ENCODE results near the gene RPS6KB2. TPM values are rescaled to one million over a fixed set of nuclear protein-coding genes. Genes with fewer than 3 reads are reported as not detected.

The RPS6KB2 gene
- total and polyA plus RNA-seq, 10 of the 15 experiments (the other 5 are each of a cell fraction or from before 2014, with no cell fraction given) = 0.39 to 101 (median 58.4) TPM

- TF ChIP-seq HSF1 (IDR thresholded peaks at IDR 0.05; ENCODE audit: low read depth, low read length) = no peak
- no peak for TF ChIP-seq KLF5 (IDR thresholded peaks at IDR 0.05; ENCODE audit: partially characterized antibody)
- peak; percentile 91 for TF ChIP-seq TCF12 (IDR thresholded peaks at IDR 0.05; ENCODE audit: low read depth, low read length)
- no peak for TF ChIP-seq PAX5 (IDR thresholded peaks at IDR 0.05; ENCODE audit: borderline replicate concordance, low read depth, low read length)
- no peak; the same call in 1 of the 2 replicates for TF ChIP-seq ZSCAN29 (IDR thresholded peaks at IDR 0.05)
- no peak for TF ChIP-seq NR2C2 (IDR thresholded peaks at IDR 0.05; ENCODE audit: borderline replicate concordance, control insufficient read depth, insufficient read length, low read depth)
- TF ChIP-seq SREBF1 (IDR thresholded peaks at IDR 0.05; ENCODE audit: low read length) = no peak
Measured at GRCh38 chr11:67420646-67421429, 7.5 kb upstream of the RPS6KB2 start (continued).

DNA sequence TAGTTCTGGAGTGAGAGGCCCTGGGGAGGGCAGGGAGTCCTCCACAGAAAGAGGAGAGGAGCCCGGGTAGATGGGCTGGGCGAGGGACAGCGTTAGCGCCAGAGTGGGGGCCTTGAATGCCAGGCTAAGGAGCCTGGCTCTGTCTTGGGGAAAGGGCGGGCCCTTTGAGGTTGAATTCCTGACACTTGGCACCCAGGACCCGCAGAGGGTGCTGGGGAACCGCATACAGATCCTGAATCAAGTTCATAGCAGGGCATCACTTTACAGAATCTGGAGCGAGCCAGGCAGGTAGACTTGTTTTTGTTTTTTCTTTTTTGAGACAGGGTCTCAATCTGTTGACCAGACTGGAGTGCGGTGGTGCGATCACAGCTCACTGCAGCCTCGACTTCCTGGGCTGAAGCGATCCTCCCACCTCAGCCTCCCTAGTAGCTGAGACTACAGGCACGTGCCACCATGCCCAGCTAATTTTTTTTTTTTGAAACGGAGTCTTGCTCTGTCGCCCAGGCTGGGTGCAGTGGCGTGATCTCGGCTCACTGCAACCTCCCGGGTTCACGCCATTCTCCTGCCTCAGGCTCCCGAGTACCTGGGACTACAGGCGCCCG is 6.8 kb upstream of the RPS6KB2 start:
- FAIRE-seq = no peak
- H3K79me2 ChIP-seq (ENCODE audit: control insufficient read depth, insufficient read depth, low read length) = no peaks in the 10 kb centered on the region
- no peak overlapping the region for H3K27ac ChIP-seq (ENCODE audit: control insufficient read depth, insufficient read depth)
- BruUV-seq (replicated peaks) = no TSS peak
- peak overlapping the region; percentile 84 for H3K4me2 ChIP-seq (ENCODE audit: control insufficient read depth, insufficient read depth)
- in situ Hi-C loops (cut with MboI) = no loop called here
- RAD21 ChIA-PET (ENCODE audit: unreplicated experiment) = interaction anchor here (1.2 to 2.4 kb wide), 4 partner anchors 16 to 68 kb away, joined by 3 to 8 read pairs (median 6); partner anchors contain the start of genes POLD4 and PPP1CA
- POLR2A ChIA-PET = interaction anchor here (0.6 to 3.9 kb wide), 5 partner anchors 16 to 67 kb away, joined by 3 to 28 read pairs (median 13); partner anchors contain the start of genes PPP1CA, PTPRCAP and TBC1D10C
- peak overlapping the region; percentile 59; the same call in 1 of the 2 replicates for H2AFZ ChIP-seq (ENCODE audit: control insufficient read depth, low read depth, low read length)
- no peaks in the 10 kb centered on the region for H3K9me3 ChIP-seq (replicated peaks; ENCODE audit: control insufficient read depth, insufficient read depth, low read length)
- H3K27me3 ChIP-seq (replicated peaks in 1 of 2; ENCODE audit: control insufficient read depth in 2 of 2, insufficient read depth in 2 of 2, low read length in 1 of 2) = no peaks in the 10 kb centered on the region; a peak in 1 of 4 replicates
- SMC1A ChIA-PET (ENCODE audit: uncharacterized antibody, unreplicated experiment) = interaction anchor here (0.6 to 1.5 kb wide), 2 partner anchors 9 to 38 kb away, joined by 3 read pairs; no protein-coding TSS in a partner anchor
- H4K20me1 ChIP-seq (ENCODE audit: control insufficient read depth, insufficient read depth) = no peaks in the 10 kb centered on the region
- ATAC-seq = no peak
- CTCF ChIA-PET = no interaction called here
- intact Hi-C loops (cut with micrococcal nuclease; ENCODE audit: unreplicated experiment) = no loop called here
- 61% methylated on average over 17 of the region's 22 CpGs for WGBS (ENCODE audit: insufficient coverage, insufficient replicate concordance, low lambda C conversion rate, missing lambda C conversion rate)
- H3K36me3 ChIP-seq (ENCODE audit: control insufficient read depth in 2 of 2, insufficient read depth in 2 of 2, low read length in 1 of 2) = no peaks in the 10 kb centered on the region
- peaks cover 2% of the 10 kb centered on the region; the same call in 1 of the 2 replicates for H3K4me1 ChIP-seq (ENCODE audit: control insufficient read depth, insufficient read depth, low read length)
- no peak for DNase-seq (ENCODE audit: low read depth, low spot score)
- H3K4me3 ChIP-seq = peak overlapping the region; percentile 55; the same call in 1 of the 2 replicates
- no peak overlapping the region for H3K9ac ChIP-seq (ENCODE audit: control insufficient read depth, insufficient read depth, low read length)
- TF ChIP-seq, protein P1, sequence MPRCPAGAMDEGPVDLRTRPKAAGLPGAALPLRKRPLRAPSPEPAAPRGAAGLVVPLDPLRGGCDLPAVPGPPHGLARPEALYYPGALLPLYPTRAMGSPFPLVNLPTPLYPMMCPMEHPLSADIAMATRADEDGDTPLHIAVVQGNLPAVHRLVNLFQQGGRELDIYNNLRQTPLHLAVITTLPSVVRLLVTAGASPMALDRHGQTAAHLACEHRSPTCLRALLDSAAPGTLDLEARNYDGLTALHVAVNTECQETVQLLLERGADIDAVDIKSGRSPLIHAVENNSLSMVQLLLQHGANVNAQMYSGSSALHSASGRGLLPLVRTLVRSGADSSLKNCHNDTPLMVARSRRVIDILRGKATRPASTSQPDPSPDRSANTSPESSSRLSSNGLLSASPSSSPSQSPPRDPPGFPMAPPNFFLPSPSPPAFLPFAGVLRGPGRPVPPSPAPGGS (IDR thresholded peaks at IDR 0.05; ENCODE audit: borderline replicate concordance, insufficient read depth, low read depth, low read length, poor library complexity, severe bottlenecking) = no peak
- TF ChIP-seq ZNF24 (IDR thresholded peaks at IDR 0.05) (no peak), BHLHE40 (IDR thresholded peaks at IDR 0.05; ENCODE audit: borderline replicate concordance in 1 of 2, low read depth in 2 of 2, low read length in 1 of 2) (0 out of 4 replicates have a peak, but pooled peaks of 1 of the 2 experiments have one; percentile 9), YY1 (IDR thresholded peaks at IDR 0.05; ENCODE audit: low read depth, low read length) (no peak), BMI1 (IDR thresholded peaks at IDR 0.05; ENCODE audit: borderline replicate concordance) (no peak), MEF2A (IDR thresholded peaks at IDR 0.05; ENCODE audit: insufficient read depth, low read depth, low read length) (no peak), IRF4 (IDR thresholded peaks at IDR 0.05; ENCODE audit: low read depth, low read length) (no peak), TBL1XR1 (IDR thresholded peaks at IDR 0.05; ENCODE audit: low read depth, low read length) (no peak), ZNF384 (IDR thresholded peaks at IDR 0.05; ENCODE audit: borderline replicate concordance, low read depth, low read length) (no peak)
